CD4-positive, alpha-beta T cell treated with Interleukin-12 subunit alpha and Interleukin-12 subunit beta, for 1 hour (primary cell): Measurements from ENCODE around the gene TECPR1.

ENCODE experiments used
- DNase-seq: peaks from one replicate; pipeline ENCODE4 v3.0.0-alpha.2; 2020

Gene TECPR1

DNA sequence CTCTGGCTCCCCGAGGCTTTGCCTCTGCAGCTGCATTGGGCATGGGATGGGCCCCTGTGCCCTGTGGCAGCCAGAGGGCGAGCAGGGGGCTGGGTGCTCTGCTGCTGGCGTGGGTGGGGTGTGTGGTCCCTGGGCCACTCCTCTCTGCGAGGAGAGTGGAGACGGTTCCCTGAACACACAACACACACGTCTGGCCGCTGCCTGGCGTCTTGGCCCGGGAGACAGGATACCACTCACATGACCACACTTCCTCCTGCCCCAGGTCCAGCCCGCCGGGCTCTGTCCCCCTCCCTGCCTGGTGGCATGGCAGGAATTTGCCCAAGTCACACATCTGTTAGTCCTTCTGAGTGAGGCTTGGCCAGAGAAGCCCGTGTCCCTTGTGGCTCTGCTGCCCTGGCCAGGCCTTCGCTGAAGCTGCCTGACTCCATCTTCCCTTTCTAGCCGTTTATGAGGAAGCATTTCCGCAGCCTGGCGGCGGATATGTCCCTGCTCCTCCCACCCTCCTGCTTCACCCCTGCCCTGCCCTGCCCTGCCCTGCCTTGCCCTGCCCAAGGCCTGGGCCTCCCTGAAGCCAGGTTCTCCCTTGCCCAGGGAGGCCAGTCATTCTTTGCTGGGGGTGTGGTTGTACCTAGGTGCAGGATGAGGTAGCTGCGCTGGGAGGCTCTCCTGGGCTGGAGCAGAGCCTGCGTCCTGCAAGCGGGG, 32.5 kb upstream of the TECPR1 start:
- DNase-seq = no peak

DNA sequence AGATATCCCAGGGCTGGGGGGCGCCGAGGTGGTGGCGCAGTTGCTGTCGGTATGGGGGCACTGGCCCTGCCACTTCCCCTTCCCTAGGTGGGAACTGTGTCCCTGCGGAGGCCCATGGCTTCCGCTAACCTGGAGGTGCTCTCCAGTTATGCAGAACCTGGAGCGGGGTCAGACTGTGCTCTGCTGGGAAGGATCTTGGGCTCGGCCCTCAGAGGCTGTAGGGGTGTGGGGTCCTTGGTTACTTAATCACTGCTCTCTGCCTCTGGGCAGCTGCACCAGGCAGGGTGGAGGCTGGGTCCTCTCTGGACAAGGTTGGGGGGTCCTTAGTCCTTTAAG, 31.8 kb upstream of the TECPR1 start:
- DNase-seq = no peak

DNA sequence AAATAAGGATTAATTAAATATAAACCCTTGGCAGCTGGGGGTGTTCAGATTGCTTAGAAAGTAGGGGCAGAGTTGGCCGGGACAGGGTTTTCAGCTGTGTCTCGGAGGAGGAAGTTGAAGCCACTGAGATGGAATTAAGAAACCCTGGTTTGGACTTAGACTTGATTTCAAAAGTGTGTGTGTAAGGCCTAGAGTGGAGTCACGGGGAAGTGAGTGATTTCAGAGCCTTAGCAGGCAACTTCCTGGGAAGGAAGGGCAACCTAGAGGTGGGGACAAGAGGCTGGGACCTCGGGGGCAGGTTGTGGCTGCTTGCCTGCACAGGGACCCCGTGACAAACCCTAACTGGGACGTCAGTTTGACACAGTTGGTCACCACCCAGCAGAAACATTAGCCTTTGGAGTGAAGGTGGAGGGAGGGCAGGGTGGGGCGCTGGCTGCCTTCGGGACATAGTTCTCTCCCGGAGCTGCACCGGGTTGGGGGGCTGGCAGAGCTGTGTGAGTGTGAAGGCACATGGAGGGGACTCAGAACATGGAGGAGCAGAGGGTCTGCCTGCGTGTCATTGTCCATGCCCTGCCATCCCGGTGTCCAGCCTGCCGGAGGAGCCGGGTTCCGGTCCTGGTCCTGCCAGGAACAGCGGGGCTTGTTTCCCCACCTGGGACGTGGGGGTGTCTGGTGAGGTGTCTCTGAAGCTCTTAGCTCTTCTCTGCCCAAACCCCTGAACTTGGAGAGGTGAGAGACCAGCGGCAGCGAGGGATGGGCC, 31.3 kb upstream of the TECPR1 start:
- peak; percentile 15 for DNase-seq

DNA sequence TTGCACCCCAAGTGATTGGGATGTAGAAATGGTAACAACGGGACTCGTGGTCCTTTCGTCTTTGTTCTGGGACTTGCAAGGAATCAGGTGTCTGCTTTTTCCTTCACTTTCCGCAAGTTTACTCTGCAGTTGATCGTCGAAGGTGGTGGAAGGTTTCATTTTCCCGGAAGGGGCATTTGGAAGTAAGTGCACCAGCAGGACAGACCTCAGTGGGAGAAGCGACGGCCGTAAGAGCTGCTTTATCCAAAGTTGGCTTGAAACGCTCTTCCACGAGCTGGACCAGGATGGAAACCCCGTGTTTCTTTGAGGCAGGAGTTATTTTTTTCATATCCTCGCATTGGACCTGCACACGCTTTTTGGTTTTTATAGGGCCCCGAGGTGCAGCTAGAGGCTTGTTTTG, 30.7 kb upstream of the TECPR1 start:
- no peak for DNase-seq

DNA sequence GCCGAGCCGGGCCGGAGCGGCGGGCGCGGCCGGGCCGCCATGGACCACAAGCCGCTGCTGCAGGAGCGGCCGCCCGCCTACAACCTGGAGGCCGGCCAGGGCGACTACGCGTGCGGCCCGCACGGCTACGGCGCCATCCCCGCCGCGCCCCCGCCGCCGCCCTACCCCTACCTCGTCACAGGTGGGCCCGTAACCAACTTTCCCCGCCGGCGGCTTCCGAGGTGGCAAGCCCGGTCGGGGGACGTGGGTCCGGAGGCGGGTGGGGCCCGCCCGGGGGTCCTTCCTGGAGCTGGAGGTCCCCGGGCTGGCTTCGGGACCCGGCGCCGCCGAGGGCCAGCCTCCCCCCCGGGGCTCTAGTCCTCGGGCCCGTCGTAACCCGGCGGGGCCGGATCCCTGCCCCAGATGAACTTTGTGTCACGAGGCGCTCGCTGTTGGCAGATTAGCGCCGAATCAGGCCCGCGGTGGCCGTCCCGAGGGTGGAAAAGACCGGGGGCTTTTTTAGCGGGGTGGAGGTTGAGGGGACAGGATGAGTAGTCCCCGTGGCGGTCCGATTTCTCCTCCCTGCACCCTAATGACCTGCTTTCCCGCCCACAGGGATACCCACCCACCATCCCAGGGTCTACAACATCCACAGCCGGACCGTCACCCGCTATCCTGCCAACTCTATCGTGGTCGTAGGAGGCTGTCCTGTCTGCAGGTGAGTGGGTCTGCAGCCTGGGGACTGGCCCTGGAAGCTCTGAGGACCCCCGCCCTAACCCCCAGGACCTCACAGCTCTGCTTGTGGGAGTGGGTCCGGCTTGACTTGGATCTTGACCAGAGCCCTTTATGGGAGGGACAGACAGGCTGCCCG, 29.9 kb upstream of the TECPR1 start:
- DNase-seq = no peak

DNA sequence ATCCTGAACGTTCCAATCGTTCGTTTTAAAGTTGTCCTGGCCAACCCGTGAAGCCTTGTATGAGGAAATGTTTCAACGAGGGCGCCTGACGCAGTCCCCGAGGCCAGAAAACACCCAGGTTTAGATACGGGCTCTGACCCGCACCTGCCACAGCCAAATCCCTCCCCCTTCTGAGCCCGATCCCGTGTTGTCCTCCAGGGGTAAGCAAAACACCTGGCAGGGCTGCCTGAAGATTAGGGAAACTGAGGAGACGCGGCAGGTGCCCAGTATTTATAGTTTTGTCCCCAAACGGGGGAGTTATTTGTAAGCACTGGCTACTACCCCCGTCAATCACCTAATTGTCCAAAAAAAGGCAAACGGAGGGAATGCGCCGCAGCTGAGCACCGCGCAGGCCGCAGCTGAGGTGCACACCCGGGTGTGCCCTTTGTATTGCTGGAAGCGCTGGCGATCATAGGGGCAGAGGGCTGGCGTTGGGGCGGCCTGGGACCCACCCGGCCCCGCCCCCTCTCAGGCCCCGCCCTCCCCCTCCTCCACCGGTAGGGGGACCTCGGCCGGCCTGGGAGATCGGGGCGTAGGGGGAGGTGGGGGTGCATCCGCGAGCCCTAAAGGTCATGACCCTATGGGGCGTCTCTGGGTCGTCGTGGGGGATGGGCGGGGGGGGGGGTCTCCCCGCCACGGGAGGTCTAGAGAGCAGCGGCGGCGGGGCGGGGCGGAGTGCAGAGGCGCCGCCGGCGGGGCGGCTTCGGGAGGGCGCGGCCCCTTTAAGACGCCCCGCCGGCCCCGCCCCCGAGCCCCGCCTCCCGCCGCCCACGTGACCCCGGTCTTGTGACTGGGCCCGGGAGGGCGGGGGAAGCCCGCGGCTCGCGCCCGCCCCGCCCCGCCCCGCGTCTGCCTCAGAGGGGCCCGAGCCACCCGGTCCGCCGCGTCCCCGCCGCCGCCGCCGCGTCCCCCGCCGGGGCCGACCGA, 29.0 kb upstream of the TECPR1 start, which contains the start of gene BRI3:
BRI3 (plus strand) TSS at position 896 of the 966 bp plus-strand sequence. CDS start 110 bp downstream, outside the sequence.
- DNase-seq = peak; percentile 92

DNA sequence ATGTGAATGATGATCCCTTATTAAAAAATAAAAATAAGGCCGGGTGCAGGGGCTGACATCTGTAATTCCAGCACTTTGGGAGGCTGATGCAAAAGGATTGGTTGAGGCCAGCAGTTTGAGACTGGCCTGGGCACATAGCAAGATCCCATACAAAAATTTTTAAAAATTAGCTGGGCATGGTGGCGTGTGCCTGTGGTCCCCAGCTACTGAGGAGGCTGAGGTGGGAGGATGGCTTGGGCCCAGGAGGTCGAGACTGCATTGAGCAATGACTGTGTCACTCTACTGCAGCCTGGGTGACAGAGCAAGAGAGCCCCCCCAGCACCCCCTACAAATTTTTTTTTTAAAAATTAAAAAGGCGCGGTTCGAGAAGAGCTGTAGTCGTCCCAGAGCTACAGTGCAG, 28.3 kb upstream of the TECPR1 start:
- DNase-seq = no peak

DNA sequence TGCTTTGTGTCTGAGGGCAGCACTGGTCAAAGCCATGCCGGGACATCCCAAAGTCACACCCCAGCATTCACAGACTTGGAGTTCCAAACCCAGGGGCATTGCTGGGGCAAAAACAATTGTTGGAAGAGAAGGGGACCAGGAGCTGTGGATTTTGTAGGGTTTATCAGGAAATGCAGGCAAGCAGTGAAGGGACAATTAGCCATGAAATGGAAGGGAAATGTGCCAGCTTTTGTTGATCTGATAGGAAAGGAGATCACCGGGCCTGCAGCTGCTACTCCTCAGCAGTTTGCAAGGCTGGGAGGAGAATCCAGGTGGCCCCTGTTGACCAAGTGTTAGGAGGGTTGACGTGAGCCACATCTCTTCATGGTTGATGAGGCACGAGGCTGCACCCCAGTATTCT, 26.9 kb upstream of the TECPR1 start:
- no peak for DNase-seq

DNA sequence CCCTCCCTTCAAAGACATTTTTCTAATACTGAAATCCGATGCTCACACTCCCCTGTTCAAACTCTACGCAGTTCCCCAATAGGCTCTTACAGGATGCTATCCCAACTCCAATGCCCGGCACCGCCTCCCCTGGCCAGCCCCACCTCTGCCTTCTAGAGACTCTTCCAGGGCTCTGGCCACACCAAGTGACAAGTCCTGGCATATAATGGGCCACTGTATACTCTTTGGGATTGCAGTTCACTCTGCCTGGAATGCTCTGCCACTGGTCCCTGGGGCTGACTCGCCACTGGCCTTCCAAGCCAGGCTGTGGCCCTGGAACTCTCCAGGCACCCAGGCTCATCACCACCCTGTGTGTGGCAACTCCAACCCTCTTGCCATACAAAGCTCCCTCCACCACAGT, 26.4 kb upstream of the TECPR1 start:
- no peak for DNase-seq

DNA sequence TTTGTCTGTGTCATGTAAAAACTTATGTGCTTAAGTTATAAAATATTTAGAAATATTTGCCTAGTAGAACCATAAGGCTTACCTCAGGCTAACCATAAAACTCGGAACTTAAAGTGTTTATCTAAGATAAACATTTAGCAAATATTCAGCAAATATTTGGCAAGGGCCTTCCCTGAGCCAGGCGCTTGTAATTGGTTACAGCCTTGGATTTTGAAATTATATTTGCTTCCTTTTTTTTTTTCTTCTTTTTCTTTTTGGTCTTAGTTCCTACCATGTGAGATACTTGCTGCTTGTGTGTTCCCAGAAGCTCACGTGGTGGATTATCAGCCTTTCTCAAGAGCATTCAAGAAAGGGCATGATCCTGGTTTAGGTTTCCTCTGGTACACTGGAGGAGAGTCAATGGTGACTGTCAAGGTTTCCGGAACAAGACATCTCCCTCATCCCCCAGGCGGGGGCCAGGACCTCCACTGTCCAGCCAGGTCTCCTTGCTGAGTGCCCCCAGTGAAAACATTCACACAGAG, 24.3 kb upstream of the TECPR1 start:
- no peak for DNase-seq

DNA sequence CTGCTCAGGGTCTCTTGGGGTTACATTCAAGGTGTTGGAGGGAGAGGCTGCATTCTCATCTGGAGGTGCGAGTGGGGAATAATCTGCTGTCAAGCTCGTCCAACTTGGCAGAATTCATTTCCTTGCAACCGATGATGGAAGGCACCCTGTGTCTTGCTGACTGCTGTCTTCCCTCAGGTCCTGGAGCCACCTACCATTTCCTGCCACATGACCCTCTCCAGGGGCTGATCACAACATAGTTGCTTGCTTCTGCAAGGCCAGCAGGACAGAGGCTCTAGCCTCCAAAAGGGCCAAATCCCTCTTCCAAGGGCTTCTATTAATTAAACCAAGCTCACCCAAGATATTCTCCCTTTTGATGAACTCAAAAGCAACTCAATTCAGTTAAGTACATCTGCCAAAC, 15.3 kb upstream of the TECPR1 start:
- no peak for DNase-seq

DNA sequence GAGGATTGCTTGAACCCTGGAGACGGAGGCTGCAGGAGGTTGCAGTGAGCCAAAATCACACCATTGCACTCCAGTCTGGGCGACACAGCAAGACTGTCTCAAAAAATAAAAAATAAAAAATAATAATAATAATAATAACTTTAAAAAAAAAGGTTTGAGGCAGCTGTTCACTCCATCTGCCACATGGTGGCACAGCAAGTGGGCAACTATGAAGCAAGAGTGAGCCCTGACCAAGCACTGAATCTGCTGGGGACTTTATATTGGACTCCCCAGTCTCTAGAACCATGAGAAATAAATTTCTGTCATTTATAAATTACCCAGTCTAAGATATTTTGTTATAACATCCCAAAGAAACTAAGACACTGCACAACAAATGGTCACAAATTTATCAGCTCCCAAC, 14.8 kb upstream of the TECPR1 start:
- no peak for DNase-seq

DNA sequence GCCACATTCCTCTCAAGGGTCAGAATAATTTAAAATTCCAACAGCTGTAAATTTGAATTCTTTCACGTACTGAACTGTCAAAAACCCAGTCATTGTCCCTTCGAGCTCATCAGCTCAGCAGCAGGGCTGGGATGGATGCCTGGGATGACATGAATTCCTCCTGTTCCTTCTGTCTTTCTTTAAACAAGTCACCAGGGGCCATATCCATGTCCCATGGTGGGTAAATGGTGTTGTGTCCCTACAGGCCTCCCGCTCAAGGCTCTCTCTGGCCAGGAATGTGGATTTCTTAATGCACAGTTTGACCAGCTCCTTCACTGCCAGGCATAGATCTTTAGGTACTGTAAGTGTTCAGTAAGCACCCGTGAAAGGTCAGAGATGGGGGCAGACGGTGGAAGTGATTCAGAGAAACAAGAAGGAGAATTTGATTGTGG, 13.8 kb upstream of the TECPR1 start:
- DNase-seq = no peak

DNA sequence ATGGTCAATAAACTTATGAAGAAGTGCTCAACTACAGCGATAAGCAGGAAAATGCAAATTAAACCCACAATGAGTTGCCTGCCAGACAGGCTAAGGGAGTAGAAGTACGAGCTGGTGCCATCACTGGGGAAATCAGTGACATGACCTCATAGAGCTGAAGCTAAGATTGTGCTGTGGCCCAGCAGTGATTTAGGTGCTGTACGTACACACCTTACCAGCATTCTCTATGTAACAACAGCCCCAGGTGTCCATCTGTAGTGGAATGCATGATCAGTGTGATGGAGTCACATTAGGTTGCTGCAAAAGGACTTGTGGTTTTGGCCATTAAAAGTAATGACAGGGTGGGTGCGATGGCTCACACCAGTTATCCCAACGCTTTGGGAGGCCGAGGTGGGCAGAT, 5.7 kb upstream of the TECPR1 start:
- DNase-seq = no peak

DNA sequence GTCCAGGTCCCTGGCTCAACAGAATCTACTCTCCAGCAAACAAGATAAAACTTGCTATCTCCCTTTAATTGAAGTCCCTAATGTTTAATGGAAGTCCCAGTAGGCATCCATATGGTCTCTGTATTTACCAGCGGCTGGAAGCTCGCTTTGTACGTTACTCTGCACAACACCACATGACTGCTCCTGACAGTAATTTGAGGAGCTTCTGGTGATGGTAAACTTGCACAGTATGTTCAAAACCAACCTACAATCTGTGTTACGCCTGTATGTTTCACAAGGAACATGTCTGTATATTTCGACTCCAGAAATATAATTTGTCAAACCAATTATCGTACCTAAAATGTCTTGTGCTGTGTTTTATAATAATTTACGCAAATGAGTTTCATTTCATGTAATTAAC, 4.4 kb upstream of the TECPR1 start:
- no peak for DNase-seq

DNA sequence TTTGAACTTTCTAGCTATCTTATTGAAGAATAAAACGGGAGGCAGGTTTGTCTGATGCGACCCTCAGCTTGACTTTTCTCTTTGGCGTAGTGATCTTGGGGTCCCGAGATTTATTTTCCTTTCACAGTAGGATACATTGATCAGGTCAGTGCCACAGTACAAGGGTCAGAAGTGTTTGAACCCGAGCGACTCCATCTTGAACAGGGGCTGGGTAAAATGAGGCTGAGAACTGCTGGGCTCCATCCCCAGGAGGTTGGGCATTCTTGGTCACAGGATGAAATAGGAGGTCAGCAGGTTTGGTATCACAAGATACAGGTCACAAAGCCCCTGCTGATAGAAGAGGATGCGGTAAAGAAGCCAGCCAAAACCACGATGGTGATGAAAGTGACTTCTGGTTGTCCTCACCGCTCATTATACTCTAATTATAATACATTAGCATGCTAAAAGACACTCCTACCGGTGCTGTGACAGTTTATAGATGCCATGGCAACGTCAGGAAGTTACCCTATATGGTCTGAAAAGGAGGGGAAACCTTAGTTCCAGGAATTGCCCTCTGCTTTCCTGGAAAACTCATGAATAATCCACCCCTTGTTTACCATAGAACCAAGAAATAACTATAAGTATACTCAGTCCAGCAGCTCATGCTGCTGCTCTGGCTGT, 3.0 kb upstream of the TECPR1 start:
- DNase-seq = peak; percentile 34

DNA sequence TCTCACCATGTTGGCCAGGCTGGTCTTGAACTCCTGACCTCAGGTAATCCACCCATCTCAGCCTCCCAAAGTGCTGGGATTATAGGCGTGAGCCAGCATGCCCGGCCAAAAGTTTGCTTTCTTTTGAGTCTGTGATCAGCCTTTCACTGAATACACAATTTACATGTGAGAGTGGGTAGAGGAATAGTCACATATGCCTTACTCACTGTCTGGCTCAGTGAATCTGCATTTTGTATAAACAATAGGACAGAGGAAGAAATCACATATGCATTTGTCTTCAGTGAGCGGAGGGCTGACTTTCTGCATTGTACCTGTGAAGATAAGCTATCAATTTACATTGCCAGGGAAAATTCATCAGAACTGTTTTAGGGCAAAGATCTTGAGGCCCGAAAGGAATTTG, 2.5 kb upstream of the TECPR1 start:
- no peak for DNase-seq

DNA sequence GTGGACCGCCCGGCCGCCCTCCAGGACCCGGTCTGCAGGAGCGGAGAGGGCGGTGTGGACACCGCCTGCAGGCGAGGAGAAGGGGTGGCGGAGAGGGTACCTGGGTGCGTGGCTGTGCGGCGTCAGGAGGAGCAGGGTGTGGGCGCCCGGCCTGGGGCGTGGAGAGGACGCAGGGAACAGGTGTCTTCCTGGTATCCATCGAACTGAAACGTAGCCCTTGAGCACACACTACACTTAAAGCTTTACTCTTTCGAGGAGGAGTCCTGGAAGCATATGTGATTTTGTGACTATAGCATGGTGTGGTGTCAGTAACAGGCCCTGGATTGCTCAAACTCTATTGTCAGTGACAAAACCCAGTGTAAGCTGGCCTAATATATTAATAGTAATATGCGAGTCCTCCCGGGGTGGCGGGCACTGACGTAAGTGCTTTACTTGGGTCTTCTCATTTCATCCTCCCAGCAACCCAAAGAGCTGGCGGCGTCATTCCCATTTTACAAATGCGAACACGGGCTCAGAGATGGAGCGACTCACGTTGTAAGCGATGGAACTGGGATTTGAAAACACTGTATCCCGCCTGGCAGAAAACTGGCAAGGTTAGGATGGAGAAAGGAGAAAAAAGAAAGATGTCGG, 508 bp upstream of the TECPR1 start:
- no peak for DNase-seq

DNA sequence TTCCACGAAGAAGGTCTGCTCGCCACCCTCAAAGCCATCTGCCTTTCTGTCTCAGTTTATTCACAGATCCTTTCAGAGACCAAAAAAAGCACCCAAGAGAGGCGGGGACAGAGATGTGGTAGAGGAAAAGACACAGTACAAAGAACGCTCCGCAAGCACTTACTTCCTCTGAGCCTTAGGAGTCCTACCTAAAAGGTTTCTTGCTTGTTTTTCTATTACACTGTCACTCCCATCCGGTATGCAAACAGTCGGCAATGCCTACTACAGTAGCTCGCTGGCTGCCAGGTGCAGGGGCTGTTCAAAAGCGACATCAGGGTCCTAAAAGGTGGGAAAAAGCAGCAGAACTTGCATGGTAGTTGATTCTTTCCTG, 816 bp downstream of the TECPR1 start:
- DNase-seq = peak; percentile 72

DNA sequence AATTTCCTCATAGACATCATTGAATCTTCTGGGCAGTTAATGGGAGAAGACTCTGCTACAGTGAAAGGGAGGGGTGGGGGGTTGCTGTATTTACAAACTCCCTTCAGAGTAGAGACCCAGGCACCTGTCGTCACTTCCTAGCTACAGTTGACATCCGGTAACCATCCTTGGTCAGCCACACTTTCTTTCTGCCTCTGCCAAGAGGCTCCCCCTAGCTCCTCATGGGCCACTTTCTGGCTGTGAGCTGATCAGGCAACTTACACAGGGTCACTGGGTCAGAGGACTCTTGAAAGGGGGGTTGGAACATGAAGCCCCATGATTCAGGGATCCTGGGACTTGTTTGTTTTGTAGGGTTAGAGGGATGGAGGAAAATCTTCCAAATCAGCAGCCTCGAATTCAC, 1.2 kb downstream of the TECPR1 start:
- DNase-seq = peak; percentile 70

DNA sequence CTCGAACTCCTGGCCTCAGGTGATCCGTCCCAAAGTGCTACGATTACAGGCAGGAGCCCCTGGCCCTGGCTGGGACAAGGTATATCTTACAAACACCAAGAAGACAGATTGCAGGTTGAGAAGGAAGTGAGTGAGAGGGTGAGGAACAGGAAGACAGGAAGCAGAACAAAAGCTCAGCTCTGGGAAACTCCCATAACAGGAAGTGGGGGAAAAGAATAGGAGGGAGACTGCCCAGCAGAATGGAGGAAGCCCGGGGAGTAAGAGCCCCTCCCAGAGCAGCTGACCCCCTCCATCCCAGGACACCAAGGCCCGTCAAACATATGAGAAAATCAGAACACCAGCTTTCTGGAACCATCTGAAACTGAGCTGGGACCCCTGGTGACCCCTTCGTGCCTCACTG, 2.9 kb downstream of the TECPR1 start:
- DNase-seq = peak; percentile 10
